ENCODE results near the gene CDC42SE2.
"Not testable (repeated sequence)": the region's sequence is repeated elsewhere in the genome, so short reads cannot be mapped to it uniquely, and the experiment has no call there.

CDC42SE2 gene

GRCh38 chr5:131318455-131318854 is 54.6 kb downstream of the CDC42SE2 start:
- no peak for DNase-seq (ENCODE audit: low spot score)

- DNase-seq (ENCODE audit: low spot score) = no peak
Observed at GRCh38 chr5:131321066-131321465, 57.2 kb downstream of the CDC42SE2 start.

GRCh38 chr5:131322926-131323325 is 59.1 kb downstream of the CDC42SE2 start:
- no peak for DNase-seq (ENCODE audit: low spot score)

DNA sequence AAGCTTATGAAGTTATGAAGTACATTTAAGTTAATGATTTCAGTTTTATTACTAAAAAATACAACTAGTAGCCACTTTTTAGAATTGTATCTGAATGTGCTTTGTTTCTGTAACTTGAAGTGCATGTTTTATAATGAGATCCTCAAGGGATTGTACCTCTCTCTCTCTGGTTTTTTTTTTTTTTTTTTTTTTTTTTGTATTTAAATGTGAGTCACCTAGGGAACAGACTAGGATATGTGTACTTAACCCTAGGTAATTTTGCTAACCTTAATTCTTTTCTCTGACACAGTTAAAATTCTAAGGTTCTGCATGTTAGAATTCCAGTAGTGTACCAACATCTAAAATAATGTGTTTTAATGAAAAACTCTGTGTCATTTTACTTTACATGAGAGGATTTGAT is 59.5 kb downstream of the CDC42SE2 start:
- no peak for DNase-seq (ENCODE audit: low spot score)

DNA sequence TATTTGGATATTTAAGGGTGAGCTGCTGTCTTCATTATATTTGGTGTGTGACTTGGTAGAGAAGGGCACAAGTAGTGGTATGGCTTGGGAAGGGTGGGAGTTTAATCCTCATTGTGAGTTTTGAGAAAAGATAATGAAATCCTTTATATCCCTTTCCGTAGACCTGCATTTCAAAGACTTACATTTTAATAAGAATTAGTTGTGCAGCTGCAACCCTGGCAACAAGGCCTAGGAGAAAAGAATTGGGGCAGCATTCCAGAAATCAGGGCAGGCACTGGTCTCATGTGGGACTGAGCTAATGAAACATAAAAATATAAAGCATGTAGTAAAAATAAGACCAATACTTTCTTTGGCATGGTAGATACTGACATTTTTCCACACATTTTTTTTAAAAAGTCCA is 60.5 kb downstream of the CDC42SE2 start:
- DNase-seq (ENCODE audit: low spot score) = no peak

- no peak for DNase-seq (ENCODE audit: low spot score)
Observed at GRCh38 chr5:131328536-131329285, 64.9 kb downstream of the CDC42SE2 start.

- no peak for DNase-seq (ENCODE audit: low spot score)
Observed at GRCh38 chr5:131329286-131329560, 65.4 kb downstream of the CDC42SE2 start.

DNA sequence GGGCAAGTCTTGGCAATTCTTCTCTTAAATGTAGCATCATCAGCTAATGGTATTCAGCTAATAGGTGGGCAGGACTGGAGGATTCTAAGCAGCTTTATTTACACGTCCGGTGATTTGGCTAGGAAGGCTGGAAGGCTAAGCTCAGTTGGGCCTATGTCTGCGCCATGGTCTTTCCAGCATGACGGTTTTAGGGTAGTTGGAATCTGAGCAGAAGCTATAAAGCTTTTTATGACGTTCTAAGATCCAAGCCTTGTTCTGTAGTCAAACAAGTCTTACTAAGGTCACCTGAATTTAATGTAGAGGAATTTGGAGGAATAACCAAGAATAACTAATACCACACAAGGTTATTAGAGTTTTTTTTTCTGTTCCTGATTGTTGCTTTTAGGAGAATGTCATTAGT is 66.2 kb downstream of the CDC42SE2 start:
- DNase-seq (ENCODE audit: low spot score) = no peak

- DNase-seq (ENCODE audit: low spot score) = not testable (repeated sequence)
Observed at GRCh38 chr5:131335756-131336155, 71.9 kb downstream of the CDC42SE2 start.

- not testable (repeated sequence) for DNase-seq (ENCODE audit: low spot score)
Observed at GRCh38 chr5:131336801-131337200, 72.9 kb downstream of the CDC42SE2 start.

GRCh38 chr5:131337240-131338050 is 73.6 kb downstream of the CDC42SE2 start:
- not testable (repeated sequence) for DNase-seq (ENCODE audit: low spot score)

DNA sequence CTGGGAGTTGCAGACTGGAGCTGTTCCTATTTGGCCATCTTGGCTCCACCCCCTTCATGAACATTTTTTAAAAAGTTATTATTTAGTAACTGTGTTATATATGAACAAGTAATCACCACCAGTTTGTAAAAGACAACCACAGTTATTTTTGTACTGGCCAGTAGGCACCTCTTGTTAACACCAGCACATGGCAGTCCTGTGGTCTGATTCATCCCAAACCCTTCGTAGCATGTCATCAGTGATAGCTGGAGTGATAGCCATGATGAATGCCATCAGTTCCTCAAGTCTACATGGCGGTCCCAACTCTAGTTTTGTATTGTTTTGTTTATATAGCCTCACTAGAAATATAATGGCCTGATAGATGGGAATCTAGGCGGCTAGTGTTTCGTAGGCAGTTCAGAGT is 74.2 kb downstream of the CDC42SE2 start:
- DNase-seq (ENCODE audit: low spot score) = no peak

GRCh38 chr5:131344288-131344687 is 80.4 kb downstream of the CDC42SE2 start:
- DNase-seq (ENCODE audit: low spot score) = not testable (repeated sequence)

DNA sequence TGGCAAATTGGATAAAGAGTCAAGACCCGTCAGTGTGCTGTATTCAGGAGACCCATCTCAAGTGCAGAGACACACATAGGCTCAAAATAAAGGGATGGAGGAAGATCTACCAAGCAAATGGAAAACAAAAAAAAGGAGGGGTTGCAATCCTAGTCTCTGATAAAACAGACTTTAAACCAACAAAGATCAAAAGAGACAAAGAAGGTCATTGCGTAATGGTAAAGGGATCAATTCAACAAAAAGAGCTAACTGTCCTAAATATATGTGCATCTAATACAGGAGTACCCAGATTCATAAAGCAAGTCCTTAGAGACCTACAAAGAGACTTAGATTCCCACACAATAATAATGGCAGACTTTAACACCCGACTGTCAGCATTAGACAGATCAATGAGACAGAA is 82.4 kb downstream of the CDC42SE2 start:
- DNase-seq (ENCODE audit: low spot score) = not testable (repeated sequence)

GRCh38 chr5:131353991-131354390 is 90.1 kb downstream of the CDC42SE2 start:
- no peak for DNase-seq (ENCODE audit: low spot score)

GRCh38 chr5:131355971-131356528 is 92.2 kb downstream of the CDC42SE2 start:
- DNase-seq (ENCODE audit: low spot score) = no peak

- no peak for DNase-seq (ENCODE audit: low spot score)
Observed at GRCh38 chr5:131356619-131357018, 92.8 kb downstream of the CDC42SE2 start.

GRCh38 chr5:131357739-131358561 is 94.1 kb downstream of the CDC42SE2 start:
- no peak for DNase-seq (ENCODE audit: low spot score)

GRCh38 chr5:131361677-131362315 is 97.9 kb downstream of the CDC42SE2 start:
- no peak for DNase-seq (ENCODE audit: low spot score)

GRCh38 chr5:131363811-131364506 is 100.1 kb downstream of the CDC42SE2 start:
- DNase-seq (ENCODE audit: low spot score) = no peak
